Keratinocyte (primary cell): ENCODE data around the gene EGR2. TPM values are rescaled to one million over a fixed set of nuclear protein-coding genes. Genes with fewer than 3 reads are reported as not detected.
A peak's percentile ranks its signal among the peaks of the same experiment; 100 is the strongest.

ENCODE experiments used
- DNase-seq: peaks from one replicate; pipeline ENCODE4 v3.0.0-alpha.2; 2011; ENCODE audit warnings: low read depth, missing footprints, low spot score
- FAIRE-seq: peaks from 2 replicates; lab custom pipeline; 2011; peaks lifted over from hg19 to GRCh38; lab: Jason Lieb, UNC
- H2AFZ ChIP-seq: 2 replicates; pipeline ENCODE4 v1.6.0; 2012; ENCODE audit warnings: low read length, control low read depth, inconsistent platforms; ENCODE audit not compliant: control insufficient read depth
- H3K27ac ChIP-seq: 2 replicates; pipeline ENCODE4 v1.5.1; 2011; ENCODE audit warnings: low read length; ENCODE audit not compliant: control insufficient read depth, insufficient read depth
- H3K27me3 ChIP-seq: 3 replicates; pipeline ENCODE4 v1.6.0; 2011; ENCODE audit warnings: low read length; ENCODE audit not compliant: control insufficient read depth, insufficient read depth; ENCODE audit errors: extremely low read depth
- H3K36me3 ChIP-seq, 2 experiments: 2 replicates in 1 of 2; 3 replicates in 1 of 2; pipeline ENCODE4 v1.5.1; 2011; ENCODE audit warnings: low read length in 2 of 2, mild to moderate bottlenecking in 1 of 2; ENCODE audit not compliant: control insufficient read depth in 2 of 2, insufficient read depth in 2 of 2; ENCODE audit errors: extremely low read depth in 1 of 2
- H3K4me1 ChIP-seq: 3 replicates; pipeline ENCODE4 v1.5.1; 2011; ENCODE audit warnings: low read length; ENCODE audit not compliant: control insufficient read depth, insufficient read depth; ENCODE audit errors: extremely low read depth
- H3K4me2 ChIP-seq: 3 replicates; pipeline ENCODE4 v1.6.0; 2011; ENCODE audit warnings: low read depth, low read length; ENCODE audit not compliant: control insufficient read depth, insufficient read depth; ENCODE audit errors: extremely low read depth
- H3K4me3 ChIP-seq, 3 experiments: fragments of 200-600 bp in 1 of 3; sonication (generic) in 1 of 3; 2 replicates in 2 of 3; 3 replicates in 1 of 3; pipeline ENCODE4 v1.5.1; 2011 to 2016; ENCODE audit warnings: low read length in 3 of 3, mild to moderate bottlenecking in 3 of 3, control low read depth in 2 of 3, inconsistent platforms in 1 of 3, low read depth in 1 of 3, mixed read lengths in 1 of 3, mixed run types in 1 of 3, moderate library complexity in 1 of 3; ENCODE audit not compliant: control insufficient read depth in 2 of 3, insufficient read depth in 2 of 3; ENCODE audit errors: extremely low read depth in 1 of 3
- H3K79me2 ChIP-seq: 2 replicates; pipeline ENCODE4 v1.6.0; 2012; ENCODE audit warnings: low read length; ENCODE audit not compliant: control insufficient read depth, insufficient read depth
- H3K9ac ChIP-seq: 3 replicates; pipeline ENCODE4 v1.6.0; 2011; ENCODE audit warnings: low read length; ENCODE audit not compliant: control insufficient read depth, insufficient read depth; ENCODE audit errors: extremely low read depth
- H3K9me1 ChIP-seq: 3 replicates; pipeline ENCODE4 v1.6.0; 2011; ENCODE audit warnings: low read length; ENCODE audit not compliant: control insufficient read depth, insufficient read depth; ENCODE audit errors: extremely low read depth
- H3K9me3 ChIP-seq: 2 replicates; pipeline ENCODE4 v1.5.1; 2012; ENCODE audit warnings: low read depth, low read length; ENCODE audit not compliant: control insufficient read depth
- H4K20me1 ChIP-seq: 3 replicates; pipeline ENCODE4 v1.6.0; 2011; ENCODE audit warnings: low read length; ENCODE audit not compliant: control insufficient read depth, insufficient read depth; ENCODE audit errors: extremely low read depth
- EZH2 ChIP-seq: IDR thresholded peaks from one replicate; pipeline ENCODE4 v1.6.1; 2012; ENCODE audit warnings: inconsistent platforms, mild to moderate bottlenecking, low read length, moderate library complexity
- dilution Hi-C: fragments of 300-500 bp; cut with MboI; formaldehyde crosslinking; loops from one replicate; pipeline ENCODE4 v1.7.0; 2020; ENCODE audit warnings: low sequenced_read_pairs; ENCODE audit not compliant: extremely low pct_ligation_motif_present
- polyA plus RNA-seq, 5 experiments: library from polyadenylated mRNA; depleted of rRNA in 3 of 5; stranded (reverse) in 3 of 5; stranded (forward) in 1 of 5; unstranded in 1 of 5; fragments of >200 nt; gene quantifications; 1 replicate in 1 of 5; 2 replicates in 3 of 5; 3 replicates in 1 of 5; pipeline versions ENCODE4 v1.2.1 to v1.2.3, GENCODE V29; 2011 to 2012; ENCODE audit warnings: missing spikeins in 2 of 5, low read depth in 1 of 5, low replicate concordance in 1 of 5
- TF ChIP-seq, protein P1 (sequence below), 3 experiments: IDR thresholded peaks in 1 of 3; conservative IDR thresholded peaks in 1 of 3; optimal IDR thresholded peaks in 1 of 3; 2 replicates in 2 of 3; 3 replicates in 1 of 3; pipeline versions ENCODE3 to v1.5.1; 2011; ENCODE audit warnings: low read length in 3 of 3, mild to moderate bottlenecking in 3 of 3, moderate library complexity in 2 of 3, control low read depth in 1 of 3, inconsistent platforms in 1 of 3; ENCODE audit not compliant: insufficient read depth in 2 of 3; ENCODE audit errors: extremely low read depth in 1 of 3

The EGR2 gene
- polyA plus RNA-seq, 1 donor (not counting 4 experiments of a cell fraction or from before 2014, with no cell fraction given), result 0.22 TPM

DNA sequence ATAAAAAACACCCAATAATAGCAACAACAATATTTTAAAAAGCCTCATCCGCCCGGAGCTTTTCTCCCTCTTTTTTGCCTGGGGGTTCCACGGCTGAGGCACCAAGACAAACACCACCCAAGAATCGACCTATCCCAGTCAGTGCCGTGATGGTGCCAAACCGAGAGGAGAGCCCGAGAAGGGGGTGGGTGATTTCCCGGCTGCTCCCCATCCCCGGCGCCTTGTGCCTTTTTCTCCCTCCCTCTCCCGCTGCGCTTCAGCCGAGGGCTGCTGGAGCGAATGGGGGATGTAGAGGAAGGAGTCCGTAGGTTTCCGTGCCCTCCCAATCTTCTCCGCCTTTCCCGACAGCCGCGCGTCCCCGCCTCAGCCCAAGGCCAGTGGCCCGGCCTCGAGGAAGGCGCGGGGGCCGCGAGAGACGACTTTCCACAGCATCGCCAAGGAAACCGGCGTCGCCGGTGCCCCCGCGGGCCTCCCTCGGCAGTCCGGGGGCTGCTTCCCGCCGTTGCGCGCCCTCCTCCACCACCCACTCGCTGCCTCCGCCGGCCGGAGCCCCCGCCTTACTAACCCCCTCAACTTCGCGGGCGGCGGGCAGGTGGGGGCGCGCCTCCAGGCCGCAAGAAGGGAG is 1.3 kb downstream of the EGR2 start:
- Histone ChIP-seq H3K79me2 (no peaks in the 10 kb centered on the region), H3K9me1 (no peaks in the 10 kb centered on the region), H3K36me3 (no peaks in the 10 kb centered on the region), H3K4me2 (peak overlapping the region; percentile 98), H3K4me3 (peak overlapping the region; percentile 21 to 94 (median 92)), H3K27ac (no peak overlapping the region), H3K4me1 (peaks cover 32% of the 10 kb centered on the region), H4K20me1 (no peaks in the 10 kb centered on the region), H2AFZ (peak overlapping the region; percentile 9), H3K27me3 (peaks cover 43% of the 10 kb centered on the region), H3K9ac (no peak overlapping the region), H3K9me3 (no peaks in the 10 kb centered on the region)
- dilution Hi-C loops, result loop anchor here (25.0 kb wide), 1 partner anchor 203 kb away; no protein-coding TSS in a partner anchor
- FAIRE-seq (no peak), DNase-seq (no peak)
- TF ChIP-seq EZH2, result peak; percentile 84
- TF ChIP-seq, protein P1, sequence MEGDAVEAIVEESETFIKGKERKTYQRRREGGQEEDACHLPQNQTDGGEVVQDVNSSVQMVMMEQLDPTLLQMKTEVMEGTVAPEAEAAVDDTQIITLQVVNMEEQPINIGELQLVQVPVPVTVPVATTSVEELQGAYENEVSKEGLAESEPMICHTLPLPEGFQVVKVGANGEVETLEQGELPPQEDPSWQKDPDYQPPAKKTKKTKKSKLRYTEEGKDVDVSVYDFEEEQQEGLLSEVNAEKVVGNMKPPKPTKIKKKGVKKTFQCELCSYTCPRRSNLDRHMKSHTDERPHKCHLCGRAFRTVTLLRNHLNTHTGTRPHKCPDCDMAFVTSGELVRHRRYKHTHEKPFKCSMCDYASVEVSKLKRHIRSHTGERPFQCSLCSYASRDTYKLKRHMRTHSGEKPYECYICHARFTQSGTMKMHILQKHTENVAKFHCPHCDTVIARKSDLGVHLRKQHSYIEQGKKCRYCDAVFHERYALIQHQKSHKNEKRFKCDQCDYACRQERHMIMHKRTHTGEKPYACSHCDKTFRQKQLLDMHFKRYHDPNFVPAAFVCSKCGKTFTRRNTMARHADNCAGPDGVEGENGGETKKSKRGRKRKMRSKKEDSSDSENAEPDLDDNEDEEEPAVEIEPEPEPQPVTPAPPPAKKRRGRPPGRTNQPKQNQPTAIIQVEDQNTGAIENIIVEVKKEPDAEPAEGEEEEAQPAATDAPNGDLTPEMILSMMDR (optimal IDR thresholded peaks at IDR 0.05 in 1 of 3, IDR thresholded peaks at IDR 0.05 in 1 of 3, conservative IDR thresholded peaks at IDR 0.05 in 1 of 3; ENCODE audit: extremely low read depth in 1 of 3, insufficient read depth in 2 of 3, low read length in 3 of 3), result no peak

DNA sequence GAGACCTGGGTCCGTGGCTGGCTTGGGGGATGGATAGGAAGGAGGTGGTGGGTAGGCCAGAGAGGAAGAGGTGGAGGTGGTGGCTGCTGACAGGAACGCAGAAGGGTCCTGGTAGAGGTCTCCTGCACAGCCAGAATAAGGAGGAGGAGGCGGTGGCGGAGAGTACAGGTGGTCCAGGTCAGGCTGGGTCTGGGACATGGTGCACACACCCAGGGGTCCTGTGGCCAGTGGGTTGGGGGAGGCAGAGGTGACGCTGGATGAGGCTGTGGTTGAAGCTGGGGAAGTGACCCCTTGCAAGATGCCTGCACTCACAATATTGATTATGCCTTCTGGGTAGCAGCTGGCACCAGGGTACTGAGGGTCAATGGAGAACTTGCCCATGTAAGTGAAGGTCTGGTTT is 2.2 kb downstream of the EGR2 start:
- Histone ChIP-seq H3K4me3 (no peak overlapping the region), H3K9ac (no peak overlapping the region)

More for the DNA sequence above, 2.2 kb downstream of the EGR2 start:
- Histone ChIP-seq H3K4me2 (no peak overlapping the region), H3K4me1 (peaks cover 28% of the 10 kb centered on the region), H3K27me3 (peaks cover 35% of the 10 kb centered on the region), H3K9me3 (no peaks in the 10 kb centered on the region), H3K79me2 (no peaks in the 10 kb centered on the region), H3K27ac (no peak overlapping the region), H3K36me3 (no peaks in the 10 kb centered on the region), H2AFZ (no peak overlapping the region), H3K9me1 (no peaks in the 10 kb centered on the region), H4K20me1 (no peaks in the 10 kb centered on the region)
- dilution Hi-C loops, result loop anchor here (25.0 kb wide), 1 partner anchor 202 kb away; no protein-coding TSS in a partner anchor
- DNase-seq (no peak), FAIRE-seq (no peak)
- TF ChIP-seq EZH2, result no peak
- TF ChIP-seq, protein P1 (optimal IDR thresholded peaks at IDR 0.05 in 1 of 3, IDR thresholded peaks at IDR 0.05 in 1 of 3, conservative IDR thresholded peaks at IDR 0.05 in 1 of 3; ENCODE audit: extremely low read depth in 1 of 3, insufficient read depth in 2 of 3, low read length in 3 of 3), result no peak
